NCI-H774 (cell line): ENCODE results near the gene ANKUB1.
A peak's percentile ranks its signal among the peaks of the same experiment; 100 is the strongest.

Experiments used
- DNase-seq: peaks from one replicate; lab custom pipeline; 2025; lab: John Stamatoyannopoulos, UW

The ANKUB1 gene

DNA sequence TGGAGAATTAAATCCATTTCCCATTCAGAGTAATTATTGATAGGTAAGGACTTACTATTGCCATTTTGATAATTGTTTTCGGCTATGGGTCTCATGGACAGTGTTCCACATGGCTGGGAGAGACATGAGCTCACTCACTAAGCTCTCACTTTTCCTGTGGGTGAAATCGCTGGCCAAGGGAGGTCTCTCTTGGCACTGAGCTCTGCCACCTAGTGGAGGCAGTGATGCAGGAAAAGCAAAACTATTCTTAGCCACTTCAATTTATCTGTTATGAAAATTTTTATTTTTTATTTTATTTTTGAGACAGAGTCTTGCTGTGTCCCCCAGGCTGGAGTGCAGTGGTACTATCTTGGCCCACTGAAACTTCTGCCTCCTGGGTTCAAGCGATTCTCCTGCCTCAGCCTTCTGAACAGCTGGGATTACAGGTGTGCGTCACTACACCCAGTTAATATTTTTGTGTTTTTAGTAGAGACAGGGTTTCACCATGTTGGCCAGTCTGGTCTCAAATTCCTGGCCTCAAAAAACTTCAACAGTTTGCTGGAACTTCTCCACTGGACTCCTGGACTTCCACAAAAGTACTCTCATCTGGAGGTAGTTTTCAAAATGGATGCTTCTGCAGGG is 16.0 kb upstream of the ANKUB1 start:
- DNase-seq, result peak; percentile 82

- DNase-seq, result no peak
These were observed 13.9 kb upstream of the ANKUB1 start for GRCh38 chr3:149806171-149806778.

DNA sequence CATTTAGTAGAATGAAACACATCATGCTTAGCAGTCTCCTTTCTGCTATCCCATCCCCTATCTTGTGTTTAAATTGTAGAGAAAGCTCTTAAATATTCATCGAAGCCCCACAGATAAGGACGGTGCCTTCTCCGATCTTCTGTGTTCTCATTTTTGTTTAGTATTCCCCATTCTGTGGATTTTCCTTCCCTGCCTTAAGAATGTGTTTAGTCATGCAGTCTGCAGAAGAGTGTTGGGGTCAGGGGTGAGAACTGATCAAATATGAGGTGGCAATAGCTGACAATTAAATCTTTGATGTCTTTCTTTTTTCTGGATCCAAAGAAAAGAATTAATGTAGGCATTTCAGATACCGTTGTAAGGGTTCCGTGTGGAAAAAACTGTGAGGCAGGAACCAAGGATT is 9.3 kb upstream of the ANKUB1 start:
- no peak for DNase-seq

- no peak for DNase-seq
These were observed 8.8 kb upstream of the ANKUB1 start for GRCh38 chr3:149801195-149801594.

DNA sequence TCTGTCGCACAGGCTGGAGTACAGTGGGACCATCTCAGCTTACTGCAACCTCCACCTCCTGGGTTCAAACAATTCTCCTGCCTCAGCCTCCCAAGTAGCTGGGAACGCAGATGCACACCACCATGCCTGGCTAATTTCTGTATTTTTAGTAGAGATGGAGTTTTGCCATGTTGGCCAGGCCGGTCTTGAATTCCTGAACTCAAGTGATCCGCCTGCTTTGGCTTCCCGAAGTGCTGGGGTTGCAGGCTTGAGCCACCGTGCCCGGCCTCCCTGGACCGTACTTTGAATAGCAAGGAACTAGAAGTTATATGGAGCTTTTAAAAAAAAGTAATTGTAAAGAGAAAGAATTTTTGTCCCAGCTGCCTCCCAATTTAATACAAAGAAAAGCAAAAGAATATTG is 8.3 kb upstream of the ANKUB1 start:
- no peak for DNase-seq

- DNase-seq, result no peak
These were observed 3.7 kb upstream of the ANKUB1 start for GRCh38 chr3:149796026-149796425.

GRCh38 chr3:149790698-149791097 is 1.7 kb downstream of the ANKUB1 start:
- DNase-seq, result no peak

- no peak for DNase-seq
These were observed 2.1 kb downstream of the ANKUB1 start for GRCh38 chr3:149790268-149790667.

GRCh38 chr3:149784064-149784704 is 8.2 kb downstream of the ANKUB1 start:
- DNase-seq, result no peak

DNA sequence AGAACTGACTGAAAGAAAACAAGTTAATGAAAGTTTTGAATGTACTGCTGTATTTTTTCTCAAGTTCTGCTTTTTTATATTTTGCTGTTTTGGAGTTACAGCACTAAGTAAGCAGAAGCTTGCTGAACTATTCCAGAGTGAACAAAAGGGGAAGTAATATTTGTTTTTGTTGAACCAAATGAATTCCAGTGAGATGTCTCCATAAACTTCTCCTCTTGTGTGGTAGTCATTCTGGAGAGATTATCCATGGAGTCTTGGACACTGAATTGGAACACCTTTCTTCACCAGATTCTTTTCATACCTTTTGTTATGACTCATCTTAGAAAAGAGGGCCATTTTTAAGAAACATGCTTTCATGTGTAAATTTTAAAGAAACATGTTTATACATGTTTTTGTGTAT is 8.8 kb downstream of the ANKUB1 start:
- DNase-seq, result no peak

DNA sequence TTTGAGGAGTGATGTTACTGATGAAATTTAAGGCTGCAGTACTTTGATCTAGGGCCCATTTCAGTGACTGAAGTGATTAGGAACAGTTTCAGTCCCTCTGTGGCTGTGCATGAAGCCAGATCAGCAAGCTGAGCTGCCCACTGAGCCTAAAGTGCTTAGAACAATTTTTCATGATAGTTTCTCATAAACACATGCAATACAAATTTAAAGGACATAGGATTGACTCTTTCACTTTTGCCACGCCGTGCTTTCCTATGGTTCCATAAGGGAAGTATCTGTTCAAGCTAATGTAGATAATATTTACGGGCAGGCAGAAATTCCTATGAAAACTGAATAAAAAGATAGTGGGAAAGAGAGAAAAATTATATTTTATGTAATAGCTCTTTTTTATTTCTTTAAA is 10.6 kb downstream of the ANKUB1 start:
- DNase-seq, result no peak

- no peak for DNase-seq
These were observed 11.1 kb downstream of the ANKUB1 start for GRCh38 chr3:149781211-149781610.

- no peak for DNase-seq
These were observed 14.7 kb downstream of the ANKUB1 start for GRCh38 chr3:149777414-149778214.

DNA sequence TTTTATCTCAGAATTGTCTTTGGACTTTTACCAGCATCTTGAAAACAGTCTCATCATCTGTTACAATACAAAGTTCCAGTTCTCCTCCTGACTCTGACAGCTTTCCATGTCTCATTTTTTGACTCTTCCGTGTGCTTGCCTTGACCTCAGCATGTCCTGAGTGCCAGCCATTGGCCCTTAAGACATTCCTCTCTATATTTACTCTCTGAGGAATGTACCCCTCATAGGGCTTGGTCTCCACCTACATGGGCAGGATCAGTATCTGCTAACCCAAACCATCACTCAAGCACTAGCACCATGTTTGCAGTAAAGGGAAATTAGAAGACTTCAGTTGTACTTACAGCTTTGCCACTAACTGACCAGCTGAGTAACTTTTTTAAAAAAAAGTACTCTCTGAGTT is 16.2 kb downstream of the ANKUB1 start:
- no peak for DNase-seq

GRCh38 chr3:149772861-149773260 is 19.5 kb downstream of the ANKUB1 start:
- no peak for DNase-seq

DNA sequence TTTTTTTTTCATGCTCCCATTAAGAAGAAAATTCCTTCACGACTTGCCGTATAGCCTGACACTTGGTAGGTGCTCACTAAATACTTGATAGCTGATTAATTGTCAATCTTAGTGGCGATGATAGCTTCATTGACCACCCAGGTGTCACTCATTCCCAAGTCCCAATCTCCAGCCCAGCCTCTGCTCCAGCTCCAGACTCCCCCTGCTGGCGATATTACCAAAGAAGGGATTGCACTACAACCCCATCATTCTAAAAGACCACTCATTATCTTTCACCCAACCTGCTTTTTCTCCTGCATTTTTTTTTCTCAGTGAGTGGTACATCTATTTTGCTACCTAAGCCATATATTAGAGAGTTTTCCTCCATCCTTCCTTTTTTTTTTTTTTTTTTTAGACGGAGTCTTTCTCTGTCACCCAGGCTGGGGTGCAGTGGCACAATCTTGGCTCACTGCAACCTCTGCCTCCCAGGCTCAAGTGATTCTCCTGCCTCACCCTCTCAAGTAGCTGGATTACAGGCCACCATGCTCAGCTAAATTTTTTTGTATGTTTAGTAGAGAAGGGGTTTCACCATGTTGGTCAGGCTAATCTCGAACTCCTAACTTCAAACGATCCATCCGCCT is 20.6 kb downstream of the ANKUB1 start:
- DNase-seq, result peak; percentile 35

- DNase-seq, result no peak
These were observed 22.1 kb downstream of the ANKUB1 start for GRCh38 chr3:149770246-149770645.

DNA sequence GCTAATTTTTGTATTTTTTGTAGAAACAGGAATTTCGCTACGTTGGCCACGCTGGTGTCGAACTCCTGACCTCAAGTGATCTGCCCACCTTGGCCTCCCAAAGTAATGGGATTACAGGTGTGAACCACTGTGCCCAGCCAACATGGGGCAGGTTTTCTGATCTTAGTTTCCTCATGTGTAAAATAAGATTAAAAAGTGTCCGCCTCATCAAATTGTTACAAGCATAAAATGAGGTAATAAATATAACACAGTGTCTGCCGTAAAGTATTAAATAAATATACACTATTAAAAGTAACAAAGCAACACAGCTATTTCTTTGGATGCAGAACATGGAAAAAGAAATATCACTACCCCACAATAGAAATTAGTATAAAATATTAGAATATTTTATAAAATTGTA is 23.6 kb downstream of the ANKUB1 start:
- DNase-seq, result no peak

DNA sequence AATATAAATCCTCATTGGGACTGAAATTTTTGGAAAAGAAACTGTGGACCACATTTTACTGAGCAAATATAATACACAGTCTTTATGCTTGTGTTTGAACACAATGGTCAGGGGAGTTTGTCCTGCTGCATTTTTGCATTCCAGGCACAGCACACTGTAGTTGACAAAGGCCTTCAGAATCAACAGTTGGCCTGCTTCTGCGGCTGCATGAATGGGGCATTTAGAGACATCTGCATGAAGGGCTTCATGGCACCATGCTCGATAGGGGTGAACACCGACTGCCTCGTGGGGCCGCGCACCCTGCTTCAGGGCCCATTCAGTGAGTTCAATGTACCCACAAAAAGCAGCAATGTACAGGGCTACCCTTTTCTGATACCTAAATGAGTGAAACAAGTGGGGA is 24.6 kb downstream of the ANKUB1 start:
- no peak for DNase-seq

- no peak for DNase-seq
These were observed 26.5 kb downstream of the ANKUB1 start for GRCh38 chr3:149765762-149766334.

GRCh38 chr3:149764302-149764701 is 28.1 kb downstream of the ANKUB1 start:
- no peak for DNase-seq

- no peak for DNase-seq
These were observed 28.7 kb downstream of the ANKUB1 start for GRCh38 chr3:149763565-149764195.
